K562 (cell line): ENCODE measurements around the gene STIM1. TPM values are rescaled to one million over a fixed set of nuclear protein-coding genes. Genes with fewer than 3 reads are reported as not detected.

Source experiments
- CBFB ChIP-seq: sonication (generic); formaldehyde crosslinking; IDR thresholded peaks from 2 replicates; pipeline ENCODE4 v1.4.0; 2020; ENCODE audit warnings: mild to moderate bottlenecking, missing genetic modification reagents
- PREB ChIP-seq: sonication (generic); formaldehyde crosslinking; IDR thresholded peaks from 2 replicates; pipeline ENCODE4 v1.8.1; 2023; ENCODE audit warnings: mild to moderate bottlenecking, missing genetic modification reagents
- SPI1 ChIP-seq: IDR thresholded peaks from 2 replicates; pipeline ENCODE4 v1.6.1; 2011; ENCODE audit warnings: low read depth, low read length, control low read depth, borderline replicate concordance
- STAT6 ChIP-seq: sonication (generic); formaldehyde crosslinking; IDR thresholded peaks from 2 replicates; pipeline ENCODE4 v1.8.1; 2023; ENCODE audit warnings: mild to moderate bottlenecking, missing genetic modification reagents
- polyA plus RNA-seq, 8 experiments: library from polyadenylated mRNA; depleted of rRNA in 4 of 8; stranded (reverse) in 5 of 8; unstranded in 3 of 8; fragments of >200 nt; fragmentation: Nextera tagmentation in 2 of 8; fragmentation: Illumina TruSeq in 1 of 8; extraction: Ambion mirVana in 2 of 8; extraction: Trizol in 1 of 8; gene quantifications; 2 replicates each; pipeline versions ENCODE4 v1.2.1 to v1.2.3, GENCODE V29; 2011 to 2014; ENCODE audit warnings: inconsistent platforms in 1 of 8, missing spikeins in 1 of 8
- total RNA-seq, 7 experiments: library from RNA; depleted of rRNA in 6 of 7; stranded (reverse); fragments of >200 nt in 6 of 7; fragmentation: Illumina TruSeq in 2 of 7; extraction: Trizol in 2 of 7; gene quantifications; 2 replicates each; pipeline versions ENCODE4 v1.2.1 to v1.2.3, GENCODE V29; 2011 to 2021; ENCODE audit warnings: low replicate concordance in 1 of 7
- TF ChIP-seq, protein P1 (sequence below): fragments of 250-450 bp; sonication (Bioruptor Pico); IDR thresholded peaks from 2 replicates; pipeline ENCODE4 v1.4.0; 2020; ENCODE audit warnings: mild to moderate bottlenecking, moderate library complexity, borderline replicate concordance
- TF ChIP-seq, protein P2 (sequence below): fragments of 450-650 bp; formaldehyde crosslinking; IDR thresholded peaks from 2 replicates; pipeline ENCODE4 v1.4.0; 2022; ENCODE audit warnings: mild to moderate bottlenecking, moderate library complexity
- TF ChIP-seq, protein P3 (sequence below): fragments of 450-650 bp; IDR thresholded peaks from 2 replicates; pipeline ENCODE4 v1.6.1; 2016; ENCODE audit warnings: mild to moderate bottlenecking

STIM1 gene
- total and polyA plus RNA-seq, 9 of the 15 experiments (the other 6 are each of a cell fraction or from before 2014, with no cell fraction given) = 7.7 to 50.5 (median 22.5) TPM

DNA sequence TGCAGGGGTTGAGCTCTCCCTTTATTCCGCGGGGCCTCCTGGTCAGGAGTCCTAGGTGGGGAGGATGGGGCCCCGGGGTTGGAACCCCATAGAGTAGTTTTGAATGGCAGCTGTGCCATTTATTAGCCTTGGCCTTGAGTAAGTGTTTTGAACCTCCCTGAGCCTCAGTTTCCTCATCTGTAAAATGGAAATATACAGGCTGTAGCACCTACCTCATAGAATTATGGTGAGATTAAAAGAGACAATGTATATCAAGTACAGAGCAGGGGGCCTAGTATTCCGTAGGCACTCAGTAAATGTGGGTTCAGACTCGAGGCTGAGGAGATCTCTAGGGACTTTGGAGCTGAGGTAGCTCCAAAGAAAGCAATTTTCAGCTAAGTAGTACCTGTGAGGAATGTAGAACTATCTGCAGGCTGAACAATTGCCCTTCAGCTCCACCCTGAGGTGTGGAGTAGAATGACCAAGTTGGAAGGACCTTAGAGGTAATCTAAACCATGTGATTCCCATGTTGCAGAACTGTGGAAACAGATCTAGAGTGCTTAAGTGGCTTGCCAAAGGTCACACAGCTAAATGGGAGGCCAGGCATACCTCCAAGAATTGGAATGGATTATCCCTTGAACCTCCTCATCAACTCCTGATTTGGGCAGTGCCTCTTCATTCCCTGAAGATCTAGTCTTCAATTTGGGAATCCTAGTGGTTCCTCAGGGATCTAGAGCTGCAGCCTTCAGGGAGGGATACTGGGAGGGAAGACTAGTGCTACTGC is 46.4 kb upstream of the STIM1 start (continued):
- no peak for TF ChIP-seq PREB (CRISPR knock-in tag)
- TF ChIP-seq, protein P1, sequence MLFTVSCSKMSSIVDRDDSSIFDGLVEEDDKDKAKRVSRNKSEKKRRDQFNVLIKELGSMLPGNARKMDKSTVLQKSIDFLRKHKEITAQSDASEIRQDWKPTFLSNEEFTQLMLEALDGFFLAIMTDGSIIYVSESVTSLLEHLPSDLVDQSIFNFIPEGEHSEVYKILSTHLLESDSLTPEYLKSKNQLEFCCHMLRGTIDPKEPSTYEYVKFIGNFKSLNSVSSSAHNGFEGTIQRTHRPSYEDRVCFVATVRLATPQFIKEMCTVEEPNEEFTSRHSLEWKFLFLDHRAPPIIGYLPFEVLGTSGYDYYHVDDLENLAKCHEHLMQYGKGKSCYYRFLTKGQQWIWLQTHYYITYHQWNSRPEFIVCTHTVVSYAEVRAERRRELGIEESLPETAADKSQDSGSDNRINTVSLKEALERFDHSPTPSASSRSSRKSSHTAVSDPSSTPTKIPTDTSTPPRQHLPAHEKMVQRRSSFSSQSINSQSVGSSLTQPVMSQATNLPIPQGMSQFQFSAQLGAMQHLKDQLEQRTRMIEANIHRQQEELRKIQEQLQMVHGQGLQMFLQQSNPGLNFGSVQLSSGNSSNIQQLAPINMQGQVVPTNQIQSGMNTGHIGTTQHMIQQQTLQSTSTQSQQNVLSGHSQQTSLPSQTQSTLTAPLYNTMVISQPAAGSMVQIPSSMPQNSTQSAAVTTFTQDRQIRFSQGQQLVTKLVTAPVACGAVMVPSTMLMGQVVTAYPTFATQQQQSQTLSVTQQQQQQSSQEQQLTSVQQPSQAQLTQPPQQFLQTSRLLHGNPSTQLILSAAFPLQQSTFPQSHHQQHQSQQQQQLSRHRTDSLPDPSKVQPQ = no peak
- TF ChIP-seq, protein P2, sequence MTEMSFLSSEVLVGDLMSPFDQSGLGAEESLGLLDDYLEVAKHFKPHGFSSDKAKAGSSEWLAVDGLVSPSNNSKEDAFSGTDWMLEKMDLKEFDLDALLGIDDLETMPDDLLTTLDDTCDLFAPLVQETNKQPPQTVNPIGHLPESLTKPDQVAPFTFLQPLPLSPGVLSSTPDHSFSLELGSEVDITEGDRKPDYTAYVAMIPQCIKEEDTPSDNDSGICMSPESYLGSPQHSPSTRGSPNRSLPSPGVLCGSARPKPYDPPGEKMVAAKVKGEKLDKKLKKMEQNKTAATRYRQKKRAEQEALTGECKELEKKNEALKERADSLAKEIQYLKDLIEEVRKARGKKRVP = no peak
- TF ChIP-seq CBFB (CRISPR knock-in tag) = no peak
- TF ChIP-seq SPI1 = no peak
- TF ChIP-seq, protein P3, sequence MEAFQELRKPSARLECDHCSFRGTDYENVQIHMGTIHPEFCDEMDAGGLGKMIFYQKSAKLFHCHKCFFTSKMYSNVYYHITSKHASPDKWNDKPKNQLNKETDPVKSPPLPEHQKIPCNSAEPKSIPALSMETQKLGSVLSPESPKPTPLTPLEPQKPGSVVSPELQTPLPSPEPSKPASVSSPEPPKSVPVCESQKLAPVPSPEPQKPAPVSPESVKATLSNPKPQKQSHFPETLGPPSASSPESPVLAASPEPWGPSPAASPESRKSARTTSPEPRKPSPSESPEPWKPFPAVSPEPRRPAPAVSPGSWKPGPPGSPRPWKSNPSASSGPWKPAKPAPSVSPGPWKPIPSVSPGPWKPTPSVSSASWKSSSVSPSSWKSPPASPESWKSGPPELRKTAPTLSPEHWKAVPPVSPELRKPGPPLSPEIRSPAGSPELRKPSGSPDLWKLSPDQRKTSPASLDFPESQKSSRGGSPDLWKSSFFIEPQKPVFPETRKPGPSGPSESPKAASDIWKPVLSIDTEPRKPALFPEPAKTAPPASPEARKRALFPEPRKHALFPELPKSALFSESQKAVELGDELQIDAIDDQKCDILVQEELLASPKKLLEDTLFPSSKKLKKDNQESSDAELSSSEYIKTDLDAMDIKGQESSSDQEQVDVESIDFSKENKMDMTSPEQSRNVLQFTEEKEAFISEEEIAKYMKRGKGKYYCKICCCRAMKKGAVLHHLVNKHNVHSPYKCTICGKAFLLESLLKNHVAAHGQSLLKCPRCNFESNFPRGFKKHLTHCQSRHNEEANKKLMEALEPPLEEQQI = 0 out of 2 replicates have a peak, but pooled peaks have one; percentile 21
- no peak for TF ChIP-seq STAT6 (CRISPR knock-in tag)
